ENCODE measurements around the gene CKS1B.
A peak's percentile ranks its signal among the peaks of the same experiment; 100 is the strongest.

CKS1B gene

GRCh38 chr1:155015527-155016230 lies 41.2 kb downstream of the CKS1B start:
- DNase-seq (ENCODE audit: low read depth): no peak

- no peak for DNase-seq (ENCODE audit: low read depth)
Observed at GRCh38 chr1:155016231-155016831, 41.9 kb downstream of the CKS1B start.

GRCh38 chr1:155017041-155017945 lies 42.8 kb downstream of the CKS1B start:
- peak; percentile 88 for DNase-seq (ENCODE audit: low read depth)

- DNase-seq (ENCODE audit: low read depth): no peak
Observed at GRCh38 chr1:155017946-155018316, 43.5 kb downstream of the CKS1B start.

GRCh38 chr1:155018617-155019348 lies 44.3 kb downstream of the CKS1B start:
- DNase-seq (ENCODE audit: low read depth): no peak

- no peak for DNase-seq (ENCODE audit: low read depth)
Observed at GRCh38 chr1:155019377-155020245, 45.1 kb downstream of the CKS1B start.

GRCh38 chr1:155022136-155022926 lies 47.9 kb downstream of the CKS1B start:
- DNase-seq (ENCODE audit: low read depth): no peak

GRCh38 chr1:155022927-155023236 lies 48.4 kb downstream of the CKS1B start:
- DNase-seq (ENCODE audit: low read depth): no peak

- no peak for DNase-seq (ENCODE audit: low read depth)
Observed at GRCh38 chr1:155023627-155024026, 49.1 kb downstream of the CKS1B start.

GRCh38 chr1:155024315-155024714 lies 49.8 kb downstream of the CKS1B start:
- no peak for DNase-seq (ENCODE audit: low read depth)

- no peak for DNase-seq (ENCODE audit: low read depth)
Observed at GRCh38 chr1:155026154-155026553, 51.7 kb downstream of the CKS1B start.

- no peak for DNase-seq (ENCODE audit: low read depth)
Observed at GRCh38 chr1:155026588-155026987, 52.1 kb downstream of the CKS1B start.

Data from activated T-cell treated with anti-CD3 and anti-CD28 coated beads for 24 hours (primary cell).